Liver (tissue), 3 donors: ENCODE measurements around the gene KRTAP9-4.

Source experiments
- ATF3 ChIP-seq: IDR thresholded peaks from 2 replicates; pipeline ENCODE4 v1.6.1; 2016; ENCODE audit warnings: antibody characterized with exemption
- RXRA ChIP-seq, 2 donors: IDR thresholded peaks; 2 replicates each; pipeline ENCODE4 v1.6.1; 2017 to 2018; ENCODE audit warnings: antibody characterized with exemption in 2 of 2, mild to moderate bottlenecking in 1 of 2
- TF ChIP-seq, protein P1 (sequence below): fragments of 150-350 bp; IDR thresholded peaks from 2 replicates; pipeline ENCODE4 v1.5.1; 2017; ENCODE audit warnings: improper control_type of control experiment, low read depth, low read length; ENCODE audit not compliant: missing input control
- donor health status: healthy.
- donor health status: healthy.

GRCh38 chr17:41271858-41272257 lies 22.4 kb downstream of the KRTAP9-4 start:
- TF ChIP-seq, protein P1, sequence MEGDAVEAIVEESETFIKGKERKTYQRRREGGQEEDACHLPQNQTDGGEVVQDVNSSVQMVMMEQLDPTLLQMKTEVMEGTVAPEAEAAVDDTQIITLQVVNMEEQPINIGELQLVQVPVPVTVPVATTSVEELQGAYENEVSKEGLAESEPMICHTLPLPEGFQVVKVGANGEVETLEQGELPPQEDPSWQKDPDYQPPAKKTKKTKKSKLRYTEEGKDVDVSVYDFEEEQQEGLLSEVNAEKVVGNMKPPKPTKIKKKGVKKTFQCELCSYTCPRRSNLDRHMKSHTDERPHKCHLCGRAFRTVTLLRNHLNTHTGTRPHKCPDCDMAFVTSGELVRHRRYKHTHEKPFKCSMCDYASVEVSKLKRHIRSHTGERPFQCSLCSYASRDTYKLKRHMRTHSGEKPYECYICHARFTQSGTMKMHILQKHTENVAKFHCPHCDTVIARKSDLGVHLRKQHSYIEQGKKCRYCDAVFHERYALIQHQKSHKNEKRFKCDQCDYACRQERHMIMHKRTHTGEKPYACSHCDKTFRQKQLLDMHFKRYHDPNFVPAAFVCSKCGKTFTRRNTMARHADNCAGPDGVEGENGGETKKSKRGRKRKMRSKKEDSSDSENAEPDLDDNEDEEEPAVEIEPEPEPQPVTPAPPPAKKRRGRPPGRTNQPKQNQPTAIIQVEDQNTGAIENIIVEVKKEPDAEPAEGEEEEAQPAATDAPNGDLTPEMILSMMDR: no peak
- TF ChIP-seq RXRA (IDR thresholded peaks at IDR 0.05) (no peak), ATF3 (no peak)
